Left hindlimb (tissue), 1 donor: Measurements from ENCODE around the gene ERGIC1.

ENCODE experiments used
- DNase-seq: peaks from one replicate; pipeline ENCODE4 v3.0.0-alpha.2; 2018

Gene ERGIC1

DNA sequence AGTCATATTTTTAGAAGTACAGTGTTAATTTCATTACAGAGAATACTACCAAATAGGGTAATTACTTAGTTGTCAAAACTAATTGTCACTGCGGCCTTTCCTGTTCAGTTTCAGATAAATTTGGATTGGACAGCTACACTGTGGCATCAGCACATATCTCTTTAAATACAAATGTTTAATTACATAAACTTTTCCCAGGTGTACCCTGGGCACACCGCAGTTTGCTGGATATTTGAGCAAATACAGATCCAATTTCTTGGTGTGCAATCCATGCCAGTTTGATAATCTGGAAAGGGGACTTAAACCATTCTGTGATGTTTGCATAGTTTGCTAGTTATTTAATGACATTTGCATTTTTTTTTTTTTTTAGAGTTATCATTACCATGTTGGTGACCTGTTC, 160.4 kb downstream of the ERGIC1 start:
- DNase-seq = no peak

DNA sequence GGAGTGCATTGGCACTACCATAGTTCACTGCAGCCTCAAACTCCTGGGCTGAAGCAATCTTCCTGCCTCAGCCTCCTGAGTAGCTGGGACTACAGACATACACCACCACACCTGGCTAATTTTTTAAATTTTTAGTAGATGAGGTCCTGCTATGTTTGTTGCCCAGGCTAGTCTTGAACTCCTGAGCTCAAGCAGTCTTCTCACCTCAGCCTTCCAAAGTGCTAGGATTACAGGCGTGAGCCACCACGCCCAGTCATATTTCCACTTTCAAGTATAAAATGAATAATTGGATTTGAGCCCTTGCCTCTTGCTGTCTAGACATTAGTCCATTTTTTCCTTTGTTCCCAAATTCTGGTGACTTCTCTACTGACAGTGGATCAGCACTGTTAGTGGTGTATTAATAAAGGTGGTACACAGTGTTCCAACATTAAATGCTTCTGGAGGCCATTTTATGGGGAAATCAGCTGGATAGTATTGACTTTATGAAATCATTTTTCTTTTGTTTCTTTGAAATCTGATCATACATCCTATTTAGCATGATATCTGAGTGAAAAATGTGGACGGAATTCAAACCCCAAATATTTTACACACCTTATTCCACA, 165.4 kb downstream of the ERGIC1 start:
- DNase-seq = no peak

- DNase-seq = no peak
Observed at GRCh38 chr5:172999974-173000373, 165.9 kb downstream of the ERGIC1 start.

- no peak for DNase-seq
Observed at GRCh38 chr5:173001229-173001841, 167.3 kb downstream of the ERGIC1 start.
